ENCODE measurements around the gene RAB15.

The RAB15 gene

DNA sequence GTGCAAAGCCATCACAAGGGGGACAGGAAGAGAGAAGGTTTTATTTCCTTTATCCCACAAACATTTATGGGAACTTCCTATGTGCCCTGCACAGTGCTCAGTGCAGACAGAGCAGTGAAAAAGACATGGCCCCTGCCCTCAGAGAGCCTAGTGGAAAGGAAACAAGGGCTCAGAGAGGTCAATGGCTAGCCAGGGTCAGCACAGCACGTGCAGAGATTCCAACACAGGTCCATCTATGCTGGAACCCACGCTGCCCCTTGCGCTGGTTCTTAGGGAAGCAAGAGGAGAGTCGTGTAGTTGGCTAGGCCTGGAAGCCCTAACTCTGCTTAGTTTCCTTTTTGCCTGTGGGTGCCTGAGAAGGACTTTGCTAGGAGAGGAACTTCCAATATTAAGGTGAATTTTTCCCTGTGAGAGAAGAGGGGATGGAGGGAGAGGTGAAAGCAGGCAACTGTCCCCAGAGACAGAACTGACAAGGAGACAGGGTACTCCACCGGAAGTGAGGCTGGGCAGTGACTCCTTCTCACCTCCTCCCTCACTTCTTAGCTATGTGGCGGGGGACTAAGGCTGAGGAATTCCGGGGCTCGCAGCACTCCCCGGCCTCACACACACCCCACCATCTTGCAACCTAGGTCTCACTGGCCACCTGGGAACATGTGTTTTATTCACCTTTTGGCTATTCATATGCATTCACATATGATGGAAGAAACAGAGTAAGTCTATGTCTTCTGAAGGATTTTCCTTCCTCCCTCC is 17.5 kb downstream of the RAB15 start:
- DNase-seq (ENCODE audit: low spot score), result no peak

DNA sequence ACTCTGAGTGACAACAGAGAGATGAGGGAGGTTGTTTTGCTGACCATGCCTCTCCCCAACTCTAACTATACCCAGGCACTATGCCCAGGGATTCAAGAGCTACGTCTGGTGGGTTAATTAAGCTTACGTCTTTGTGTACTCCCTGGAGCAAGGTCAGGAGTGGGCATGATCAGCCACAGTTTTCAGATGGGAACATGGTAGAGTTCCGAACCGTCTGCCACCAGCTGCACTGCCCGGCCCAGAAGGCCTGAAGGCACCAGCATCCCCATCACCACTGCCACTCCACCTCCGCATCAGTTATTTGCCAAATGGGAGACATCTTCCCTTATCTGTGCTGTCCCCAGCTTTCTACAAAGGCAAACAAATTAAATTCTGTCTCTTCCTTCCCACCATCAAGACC is 18.5 kb downstream of the RAB15 start:
- DNase-seq (ENCODE audit: low spot score), result no peak

- no peak for DNase-seq (ENCODE audit: low spot score)
These were observed 18.9 kb downstream of the RAB15 start for GRCh38 chr14:64953310-64953654.

- no peak for DNase-seq (ENCODE audit: low spot score)
These were observed 19.4 kb downstream of the RAB15 start for GRCh38 chr14:64952598-64953309.

DNA sequence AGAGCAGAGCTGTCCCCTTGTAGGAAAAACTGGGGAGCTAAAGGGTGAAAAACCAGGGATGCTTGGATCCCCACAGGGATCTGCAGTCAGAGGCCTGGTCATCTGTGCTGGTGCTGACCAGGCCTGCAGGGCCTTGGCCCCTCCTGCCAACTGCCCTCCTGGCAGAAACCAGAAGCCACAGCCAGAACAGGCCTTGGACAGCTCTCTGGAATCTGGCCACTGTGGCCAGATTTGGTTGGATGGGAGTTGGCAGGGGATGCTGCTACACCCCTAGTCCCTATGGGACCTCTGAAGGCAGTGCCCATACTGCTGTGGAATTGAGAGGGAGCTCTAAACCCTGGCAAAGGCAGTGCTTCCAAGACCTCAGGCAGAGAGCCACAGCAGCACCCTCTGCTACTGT is 20.4 kb downstream of the RAB15 start:
- no peak for DNase-seq (ENCODE audit: low spot score)

- no peak for DNase-seq (ENCODE audit: low spot score)
These were observed 20.8 kb downstream of the RAB15 start for GRCh38 chr14:64951291-64951690.

DNA sequence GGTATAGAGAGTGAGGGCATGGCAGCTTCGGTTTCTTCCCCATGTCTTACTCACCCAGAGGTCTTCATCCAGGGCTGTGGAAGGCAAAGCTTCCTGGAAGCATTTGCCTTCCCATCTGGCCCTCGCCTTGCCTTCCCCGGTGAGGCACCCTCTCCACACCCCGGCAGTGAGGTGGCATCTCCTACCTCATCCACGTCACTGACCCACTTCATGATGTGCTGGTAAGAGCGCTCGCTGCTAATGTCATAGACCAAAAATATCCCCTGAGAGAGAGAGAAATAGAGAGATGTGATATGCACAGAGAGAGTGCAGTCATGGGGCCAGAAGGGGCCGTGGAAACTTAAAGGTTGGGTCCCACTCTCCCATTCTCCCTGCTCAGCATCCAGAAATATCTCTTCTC is 21.2 kb downstream of the RAB15 start:
- DNase-seq (ENCODE audit: low spot score), result no peak

DNA sequence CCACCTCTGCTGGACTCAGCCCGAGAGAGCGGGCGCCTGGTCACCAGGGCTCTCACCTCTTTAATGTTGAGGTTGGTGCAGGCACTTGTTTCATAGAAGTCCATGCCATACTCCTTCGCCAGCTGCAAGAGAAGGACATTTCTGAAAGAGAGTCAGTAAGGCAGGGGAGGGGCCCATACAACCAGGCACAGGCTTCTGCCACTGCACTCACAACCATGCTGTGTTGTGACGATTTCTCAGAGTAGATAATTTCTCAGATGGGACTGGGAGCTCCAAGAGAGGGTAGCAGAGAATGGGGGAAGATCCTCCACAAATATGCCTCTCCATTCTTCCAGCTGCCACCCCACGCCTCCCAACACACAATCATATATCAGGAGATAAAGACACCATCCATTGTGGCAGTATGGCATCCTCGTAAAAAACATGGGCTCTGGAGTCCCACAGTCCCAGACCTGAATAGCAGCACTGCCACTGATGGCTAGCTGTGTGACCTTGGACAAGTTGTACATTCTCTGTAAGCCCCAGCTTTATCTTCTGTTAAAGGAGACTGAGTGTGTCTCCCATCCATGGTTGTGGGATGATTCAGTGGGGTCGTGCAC is 23.4 kb downstream of the RAB15 start:
- no peak for DNase-seq (ENCODE audit: low spot score)

DNA sequence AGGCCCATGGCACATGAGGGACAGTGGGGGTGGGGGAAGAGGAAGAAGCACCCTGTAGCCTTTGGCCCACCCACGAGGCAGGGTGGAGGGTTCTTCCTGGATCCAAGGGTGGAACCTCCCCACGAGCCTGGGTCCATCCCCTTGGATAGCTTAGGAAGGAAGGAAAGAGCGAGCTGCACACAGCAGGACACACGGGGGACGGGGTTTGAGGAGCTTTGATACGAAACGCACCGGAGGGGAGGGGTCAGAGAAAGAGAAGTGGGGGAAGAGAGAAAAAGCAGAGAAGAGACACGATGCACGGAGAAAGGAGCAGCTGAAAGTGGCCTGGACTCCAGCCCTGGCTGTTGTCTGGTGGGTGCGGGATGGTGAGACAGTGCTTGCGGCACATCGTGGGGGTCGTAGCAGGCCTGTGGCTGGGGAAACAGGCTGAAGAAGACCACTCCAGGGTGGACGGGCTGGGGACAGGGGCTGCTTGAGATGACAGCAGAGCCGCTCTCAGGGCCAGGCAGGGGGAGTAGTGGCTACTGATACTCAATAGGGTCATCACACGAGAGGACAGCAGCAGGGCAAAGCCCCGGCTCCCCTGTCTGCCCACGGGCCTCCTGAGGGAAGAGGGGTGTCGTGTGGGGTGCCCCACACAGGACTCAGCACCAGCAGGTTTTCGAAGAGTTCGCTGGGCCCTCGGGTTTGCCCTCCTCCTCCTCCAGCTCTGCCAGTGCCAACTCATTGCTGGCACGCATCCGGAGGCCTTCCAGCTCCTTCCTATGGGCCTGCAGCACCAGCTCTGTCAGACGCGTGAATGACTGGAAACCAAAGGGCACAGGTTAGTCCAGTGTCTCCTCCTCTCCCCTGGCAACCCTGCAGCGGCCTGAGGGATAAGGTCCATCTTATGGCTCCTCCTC is 24.2 kb downstream of the RAB15 start:
- DNase-seq (ENCODE audit: low spot score), result no peak

DNA sequence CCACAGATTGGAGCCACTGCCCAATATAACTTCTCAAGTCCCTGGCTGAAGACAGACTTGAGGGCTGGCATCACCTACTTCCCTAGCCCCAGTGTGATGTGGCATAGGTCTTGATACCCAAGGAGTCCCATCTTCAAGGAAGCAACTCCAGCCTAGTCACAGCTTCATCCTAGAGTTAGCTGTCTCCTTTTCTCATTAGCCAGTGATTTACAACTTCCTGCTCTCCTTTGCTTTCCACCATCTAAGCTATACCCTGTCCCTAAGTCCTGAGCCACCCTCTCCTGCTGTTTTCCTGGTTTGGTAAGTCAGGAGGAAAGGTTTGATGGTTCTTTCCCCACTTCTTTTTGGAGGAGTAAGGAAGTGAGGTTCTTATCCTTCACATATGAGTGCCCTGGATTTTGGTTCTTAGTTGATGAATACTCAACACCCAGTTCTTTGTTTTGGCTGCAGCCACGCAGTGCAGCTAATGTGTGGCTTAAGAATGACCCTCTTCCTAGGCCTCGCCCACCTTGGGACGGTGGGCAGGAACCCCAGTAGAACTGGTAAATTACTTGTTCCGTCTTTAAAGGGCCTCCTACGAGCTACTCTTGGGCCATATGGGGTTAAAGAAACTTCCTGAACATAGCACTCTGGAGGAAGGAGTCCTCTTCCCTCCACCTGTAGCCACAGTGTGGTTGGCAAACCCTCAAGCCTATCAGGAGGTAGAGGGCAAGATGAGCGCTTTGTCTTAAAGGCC is 25.7 kb downstream of the RAB15 start:
- no peak for DNase-seq (ENCODE audit: low spot score)

DNA sequence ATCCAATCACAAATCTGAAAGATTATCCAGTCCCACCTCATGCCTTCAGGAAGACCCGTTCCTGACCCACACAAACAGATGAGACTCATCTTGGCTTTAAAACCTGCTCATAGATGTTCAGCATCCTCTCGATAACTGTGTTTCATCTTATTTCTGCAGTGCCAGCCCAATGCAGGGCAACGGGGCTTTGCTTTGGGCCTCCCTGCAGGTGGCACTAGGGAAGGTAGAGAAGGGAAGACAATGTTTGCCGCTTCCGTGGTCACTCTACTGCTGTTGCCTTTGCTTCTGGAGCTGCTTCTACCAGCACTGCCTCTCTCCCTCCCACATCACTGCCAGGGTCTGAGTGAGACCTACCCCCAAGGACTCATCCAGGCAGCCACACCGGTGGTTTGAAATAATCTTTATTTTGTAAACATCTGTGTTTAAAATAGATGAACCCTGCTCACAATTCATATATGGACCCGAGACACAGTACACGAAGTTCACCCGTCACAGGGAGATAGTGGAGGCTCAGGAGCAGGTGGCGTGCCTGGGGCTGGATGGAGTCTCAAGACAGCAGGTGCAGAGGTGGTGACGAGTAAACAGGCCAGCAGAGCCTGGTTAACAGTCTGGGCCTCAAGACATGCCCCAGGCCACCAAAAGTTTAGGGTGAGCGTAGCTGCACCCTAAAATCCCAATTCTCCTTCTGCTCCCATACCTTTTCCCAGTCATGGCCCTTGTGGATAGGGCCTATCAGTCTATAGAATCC is 26.5 kb downstream of the RAB15 start:
- DNase-seq (ENCODE audit: low spot score), result no peak

DNA sequence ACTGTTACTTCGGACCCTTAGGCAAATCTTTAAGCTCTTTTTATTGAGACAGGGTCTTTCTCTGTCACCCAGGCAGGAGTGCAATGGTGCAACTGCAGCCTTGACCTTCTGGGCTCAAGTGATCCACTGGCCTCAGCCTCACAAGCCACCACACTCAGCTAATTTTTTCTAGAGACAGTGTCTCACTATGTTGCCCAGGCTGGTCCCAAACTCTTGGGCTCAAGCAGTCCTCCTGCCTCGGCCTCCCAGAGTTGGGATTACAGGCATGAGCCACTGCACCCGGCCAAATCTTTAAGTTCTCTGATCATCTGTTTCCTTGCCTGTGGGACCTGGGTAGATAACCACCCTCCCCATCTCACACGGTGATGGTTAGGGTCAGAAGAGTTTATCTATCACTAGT is 27.3 kb downstream of the RAB15 start:
- no peak for DNase-seq (ENCODE audit: low spot score)

- DNase-seq (ENCODE audit: low spot score), result no peak
These were observed 28.1 kb downstream of the RAB15 start for GRCh38 chr14:64944041-64944440.

DNA sequence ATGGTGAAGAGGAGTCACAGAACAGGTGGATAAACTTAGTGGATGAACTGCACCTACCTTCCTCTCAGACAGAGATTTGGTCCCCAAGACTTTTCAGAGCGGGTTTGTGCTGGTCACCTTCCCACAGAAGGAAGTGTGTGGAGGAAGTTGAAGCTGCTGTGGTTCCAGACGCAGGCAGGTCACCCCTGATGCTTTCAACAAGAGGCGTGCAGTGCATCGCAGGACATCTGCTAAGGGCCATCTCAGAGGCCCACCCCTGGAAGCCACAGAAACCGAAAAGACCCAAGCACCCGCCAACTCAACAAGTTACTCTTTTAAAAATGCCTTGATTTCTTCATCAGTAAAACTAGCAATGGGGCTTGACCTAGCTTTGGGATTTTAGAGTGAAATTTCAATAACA is 28.6 kb downstream of the RAB15 start:
- DNase-seq (ENCODE audit: low spot score), result no peak

DNA sequence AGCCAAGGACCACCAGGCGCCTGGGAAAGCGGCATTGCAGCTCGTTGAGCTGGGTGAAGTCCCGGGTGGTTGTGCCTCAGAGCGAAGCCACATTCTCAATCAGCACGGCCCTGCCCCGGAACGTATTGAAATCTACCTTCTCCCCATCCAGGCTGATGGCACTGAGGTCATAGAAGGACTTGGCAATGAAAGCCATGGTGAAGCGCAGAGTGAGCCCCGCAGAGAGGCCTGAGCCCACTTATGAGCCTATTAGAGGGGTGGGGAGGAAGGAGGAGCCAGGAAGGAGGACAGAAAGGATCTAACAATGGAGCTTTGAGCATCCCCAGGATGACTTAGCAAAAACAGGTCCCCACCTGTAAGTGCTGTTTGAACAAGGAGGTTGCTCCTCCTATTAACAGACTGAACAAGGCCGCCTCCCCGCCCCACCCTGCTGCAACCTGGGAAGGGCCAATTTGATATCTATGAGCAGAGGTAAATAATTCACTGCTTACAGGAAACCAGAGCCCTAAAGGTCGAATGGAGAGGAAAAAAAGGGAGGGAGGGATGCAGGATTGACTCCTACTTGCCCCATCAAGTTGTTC is 29.5 kb downstream of the RAB15 start, which contains the start of gene GPX2:
TSS of gene GPX2 (minus strand) at position 215 of the 581 bp plus-strand sequence. CDS start at position 196, 19 bp downstream.
- DNase-seq (ENCODE audit: low spot score), result no peak

GRCh38 chr14:64940336-64940910 is 31.7 kb downstream of the RAB15 start:
- DNase-seq (ENCODE audit: low spot score), result no peak

- no peak for DNase-seq (ENCODE audit: low spot score)
These were observed 32.3 kb downstream of the RAB15 start for GRCh38 chr14:64939817-64940190.

GRCh38 chr14:64938972-64939816 is 32.9 kb downstream of the RAB15 start:
- DNase-seq (ENCODE audit: low spot score), result no peak

GRCh38 chr14:64937821-64938193 is 34.3 kb downstream of the RAB15 start:
- DNase-seq (ENCODE audit: low spot score), result no peak

Data from AG08396 (cell line).